ENCODE measurements around the gene ABI1.

The ABI1 gene

DNA sequence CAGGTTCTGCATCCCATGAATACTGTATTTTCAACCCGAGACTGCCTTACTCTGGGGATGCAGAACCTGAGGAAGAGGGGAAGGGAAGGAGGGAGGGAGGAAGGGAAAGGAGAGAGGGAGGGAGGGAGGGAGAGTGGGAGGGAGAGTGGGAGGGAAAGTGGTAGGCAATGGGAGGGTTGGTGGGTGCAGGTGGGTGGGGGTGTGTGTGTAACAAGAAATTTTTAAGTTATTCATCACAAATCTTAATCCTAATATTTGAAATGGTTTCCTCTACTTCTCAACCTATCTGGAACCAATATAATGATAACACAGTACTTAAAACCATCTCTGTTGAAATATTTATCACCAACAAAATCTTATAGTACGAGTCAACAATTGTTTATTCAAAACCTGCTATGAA is 95.2 kb downstream of the ABI1 start:
- DNase-seq, result no peak

DNA sequence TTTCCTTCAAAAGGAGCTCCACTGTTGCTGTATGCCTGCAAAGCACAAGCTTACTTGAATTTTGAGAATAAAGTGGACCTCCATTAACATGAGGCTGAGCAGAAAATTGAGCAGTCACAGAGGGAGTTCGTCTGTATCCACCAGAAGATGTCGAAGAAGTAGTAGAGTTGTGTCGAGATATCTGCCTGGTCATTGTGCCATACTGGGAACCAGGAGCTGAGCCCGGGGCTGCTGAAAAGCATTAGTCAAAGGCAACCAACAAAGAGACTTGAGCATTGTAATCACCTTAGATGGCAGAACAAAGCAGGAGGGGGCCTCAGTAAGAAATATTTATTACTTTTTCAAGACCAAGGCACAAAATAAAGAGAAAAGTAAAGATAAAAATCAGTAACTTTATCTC is 101.8 kb downstream of the ABI1 start:
- no peak for DNase-seq

DNA sequence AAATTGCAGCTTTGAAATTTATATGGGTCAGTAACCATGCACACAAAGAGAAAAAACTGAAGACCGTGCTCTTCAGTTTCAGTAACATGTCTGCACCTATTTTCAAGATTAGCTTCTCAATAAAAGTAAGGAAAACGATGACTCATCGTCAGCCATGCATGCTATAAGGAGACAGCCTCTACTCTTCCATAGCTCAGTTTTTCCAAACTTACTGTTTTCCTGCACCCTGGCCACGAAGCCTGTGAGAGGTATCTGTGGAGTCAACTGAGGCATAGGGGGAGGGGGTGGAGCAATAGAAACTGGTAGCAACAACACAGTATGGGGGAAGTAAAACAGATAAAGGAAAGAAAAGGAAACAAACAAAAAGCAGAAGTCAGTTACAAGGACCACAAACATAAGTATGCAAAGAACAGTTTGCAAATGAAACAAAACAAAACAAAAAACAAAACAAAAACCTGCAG is 105.3 kb downstream of the ABI1 start:
- DNase-seq, result no peak

DNA sequence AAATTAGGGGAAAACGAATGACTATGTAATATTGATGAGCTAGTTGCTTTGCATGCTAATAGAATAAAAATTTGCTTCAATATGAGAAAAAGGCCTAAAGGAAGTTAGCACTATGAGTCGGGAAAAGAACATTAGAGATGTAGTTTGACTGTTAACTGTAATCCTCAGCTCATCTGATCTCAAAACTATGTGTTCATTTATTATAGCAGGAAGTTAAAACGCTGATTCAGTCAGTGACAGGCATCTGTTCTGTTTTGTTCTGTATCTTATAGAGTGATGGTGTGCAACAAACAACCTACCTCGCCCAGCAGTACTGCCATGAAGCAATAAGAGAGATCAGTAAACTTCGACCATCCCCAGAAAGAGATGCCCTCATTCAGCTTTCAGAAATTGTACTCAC is 114.7 kb downstream of the ABI1 start:
- DNase-seq, result no peak

DNA sequence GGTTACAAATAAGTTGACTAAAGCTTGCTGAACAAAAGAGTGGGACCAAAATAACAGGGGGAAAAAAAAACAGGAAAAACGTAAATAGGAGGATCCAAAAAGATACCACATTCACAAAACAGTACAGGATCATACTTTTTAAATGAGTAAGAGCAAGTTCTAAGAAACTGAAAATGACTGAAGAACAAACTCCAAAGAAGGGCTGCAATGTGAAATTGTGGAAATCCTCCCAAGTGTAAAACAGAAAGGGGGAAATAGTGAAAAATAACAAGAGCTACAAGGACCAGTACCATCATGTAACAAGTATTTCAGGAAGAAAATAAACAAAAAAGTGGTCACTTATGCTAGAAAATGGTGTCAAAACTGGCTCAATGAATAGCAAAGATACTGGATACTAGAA is 116.9 kb downstream of the ABI1 start:
- no peak for DNase-seq

DNA sequence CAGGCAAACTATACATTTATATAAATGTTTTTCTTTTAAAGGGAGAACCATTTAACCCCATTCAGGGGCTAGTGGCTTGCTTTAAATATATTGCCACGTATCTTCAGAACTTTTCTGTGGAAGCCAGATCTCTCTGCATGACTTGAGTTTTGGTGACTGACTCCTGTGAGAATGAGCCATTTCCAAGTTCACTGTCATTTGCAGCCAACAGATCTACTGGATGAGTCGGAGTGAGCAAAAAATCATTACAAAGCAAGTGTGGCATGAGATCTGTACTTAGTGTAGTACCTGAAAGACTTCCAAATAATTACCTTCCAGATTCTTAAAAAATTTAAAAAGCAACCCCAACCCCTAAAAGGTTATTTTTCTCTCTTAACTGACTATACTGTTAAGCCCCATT is 117.7 kb downstream of the ABI1 start:
- DNase-seq, result no peak

DNA sequence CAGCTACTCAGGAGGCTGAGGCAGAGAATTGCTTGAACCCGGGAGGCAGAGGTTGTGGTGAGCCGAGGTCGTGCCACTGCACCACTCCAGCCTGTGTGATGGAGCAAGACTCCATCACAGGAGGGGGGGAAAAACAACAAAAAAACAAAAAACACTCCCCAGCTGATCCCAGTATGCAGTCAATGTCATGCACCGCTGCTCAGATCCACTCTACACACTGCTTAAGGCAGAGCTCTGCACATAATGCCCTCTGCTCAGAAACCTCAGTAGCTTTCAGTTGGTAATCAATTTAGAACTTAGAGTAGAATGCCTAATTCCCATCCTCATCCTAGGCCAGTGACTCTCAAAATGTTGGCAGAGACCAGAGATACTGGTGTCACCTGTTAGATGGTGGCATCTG is 119.4 kb downstream of the ABI1 start:
- DNase-seq, result no peak

DNA sequence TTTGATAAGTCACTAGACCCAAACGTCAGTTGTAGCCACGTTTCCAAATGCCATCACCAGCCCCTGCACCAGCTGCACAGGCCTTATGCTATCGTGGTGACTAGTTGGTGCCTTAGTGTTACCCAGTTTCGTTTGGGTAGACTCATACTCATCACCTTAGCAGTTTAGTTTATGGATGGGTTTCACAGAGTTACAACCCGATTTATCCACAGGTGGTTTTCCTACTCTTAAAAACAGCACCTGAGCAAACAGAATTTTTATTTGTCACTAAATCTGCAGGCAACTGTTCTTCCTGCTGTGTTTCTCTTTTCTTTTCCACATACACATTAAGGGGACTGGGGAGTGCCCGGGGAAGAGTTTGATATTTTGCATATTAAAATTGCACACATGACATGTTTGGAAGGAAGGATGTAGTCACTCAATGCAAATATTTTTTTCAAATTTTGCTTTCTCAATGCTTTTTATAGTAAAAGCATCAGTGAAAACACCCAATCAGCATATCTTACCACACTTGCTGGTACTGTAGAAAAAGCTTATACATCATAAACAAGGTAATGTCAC is 121.6 kb downstream of the ABI1 start:
- DNase-seq, result no peak

DNA sequence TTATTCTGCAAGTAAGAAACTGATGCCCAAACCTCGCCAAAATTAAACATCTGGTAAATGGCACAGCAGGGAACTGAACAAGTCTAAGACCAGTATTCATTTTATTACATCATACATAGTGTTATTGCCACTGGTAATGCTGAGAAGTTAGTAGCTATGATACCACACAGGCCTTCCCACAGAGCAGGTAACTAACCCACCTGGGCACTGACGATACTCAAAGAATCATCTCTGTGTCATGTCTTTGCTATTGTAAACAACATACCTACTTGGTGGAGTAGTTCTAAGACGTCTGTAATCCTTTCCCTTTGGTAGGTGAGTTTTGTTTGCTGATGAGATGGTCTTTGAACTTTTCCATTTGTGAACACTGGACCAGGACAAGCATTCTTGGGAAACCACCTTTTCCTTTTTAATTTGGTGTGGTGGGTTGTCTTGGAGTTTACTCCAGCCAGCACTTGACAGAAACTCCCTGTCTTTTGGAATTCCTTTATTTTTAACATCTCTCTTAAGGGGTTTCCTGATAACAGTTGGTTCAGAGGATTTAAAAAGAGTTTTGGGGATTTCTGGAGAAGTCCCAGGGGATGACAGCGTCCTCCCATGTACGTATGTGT is 122.4 kb downstream of the ABI1 start:
- DNase-seq, result no peak

DNA sequence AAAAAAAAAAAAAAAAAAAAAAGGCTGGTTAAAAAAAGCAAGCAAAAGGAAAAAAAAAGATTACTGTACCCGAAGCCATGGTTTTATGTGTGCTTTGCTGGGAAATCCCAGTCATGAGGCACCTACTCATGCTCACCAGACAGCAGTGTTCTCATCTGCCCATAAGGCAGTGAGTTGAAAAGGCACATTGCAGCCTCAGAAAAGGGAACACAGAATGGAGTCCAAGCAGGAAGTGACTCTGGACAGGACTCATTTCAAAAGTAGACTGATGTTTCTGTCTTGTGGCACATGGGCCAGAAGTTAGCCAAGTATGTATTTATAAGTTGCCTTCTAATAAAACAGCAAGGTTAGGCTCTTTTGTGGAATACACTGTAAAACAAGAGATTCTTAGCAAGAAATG is 123.0 kb downstream of the ABI1 start:
- DNase-seq, result no peak

DNA sequence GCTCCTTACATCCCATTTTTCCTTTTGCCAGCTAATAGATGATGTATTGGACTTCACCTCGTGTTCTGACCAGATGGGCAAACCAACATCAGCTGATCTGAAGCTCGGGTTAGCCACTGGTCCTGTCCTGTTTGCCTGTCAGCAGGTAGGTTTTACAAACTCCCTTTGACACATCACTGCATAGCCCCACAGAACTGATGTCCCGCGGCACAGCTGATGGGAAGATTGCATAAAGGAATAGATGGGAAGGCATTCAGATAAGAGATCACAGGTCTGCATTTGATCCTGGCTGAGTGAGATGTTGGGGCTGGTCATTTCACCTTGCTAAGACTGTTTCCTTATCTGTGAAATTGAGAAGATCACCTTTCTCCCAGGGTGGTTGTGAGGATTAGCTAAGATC is 125.3 kb downstream of the ABI1 start:
- no peak for DNase-seq

DNA sequence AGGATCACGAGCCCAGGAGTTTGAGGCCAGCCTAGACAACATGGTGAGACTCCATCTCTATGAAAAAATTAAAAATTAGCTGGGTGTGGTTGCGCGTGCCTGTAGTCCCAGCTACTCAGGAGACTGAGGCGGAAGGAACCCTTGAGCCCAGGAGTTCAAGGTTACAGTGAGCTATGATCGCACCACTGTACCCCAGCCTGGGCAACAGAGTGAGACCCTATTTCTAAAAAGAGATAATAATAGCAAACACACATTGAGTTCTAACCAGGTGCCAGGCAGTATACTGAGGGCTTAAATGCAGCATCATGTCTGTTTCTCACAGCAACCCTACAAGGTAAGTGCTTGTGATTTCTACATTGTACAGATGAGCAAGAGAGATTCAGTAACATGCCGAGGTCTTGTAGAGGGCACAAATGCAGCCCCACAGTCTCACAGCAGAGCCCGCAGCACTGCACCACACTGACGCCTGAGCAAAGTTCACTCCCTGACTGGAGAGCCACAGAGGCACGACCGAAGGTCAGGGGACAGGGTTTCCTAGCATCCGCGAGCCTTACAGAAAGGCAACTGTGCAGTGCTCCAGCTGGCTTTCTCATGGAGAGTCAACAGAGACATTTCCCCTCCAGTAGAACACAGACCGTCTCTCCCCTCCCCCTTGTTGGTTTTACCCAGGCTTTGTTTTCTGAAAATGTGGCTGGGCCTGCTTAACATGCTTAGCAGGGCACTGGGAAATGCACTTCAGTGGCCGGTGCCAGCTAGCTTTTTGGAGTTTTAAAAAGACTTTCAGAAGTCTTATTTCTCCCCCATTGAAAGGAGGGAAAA is 126.8 kb downstream of the ABI1 start:
- DNase-seq, result no peak

DNA sequence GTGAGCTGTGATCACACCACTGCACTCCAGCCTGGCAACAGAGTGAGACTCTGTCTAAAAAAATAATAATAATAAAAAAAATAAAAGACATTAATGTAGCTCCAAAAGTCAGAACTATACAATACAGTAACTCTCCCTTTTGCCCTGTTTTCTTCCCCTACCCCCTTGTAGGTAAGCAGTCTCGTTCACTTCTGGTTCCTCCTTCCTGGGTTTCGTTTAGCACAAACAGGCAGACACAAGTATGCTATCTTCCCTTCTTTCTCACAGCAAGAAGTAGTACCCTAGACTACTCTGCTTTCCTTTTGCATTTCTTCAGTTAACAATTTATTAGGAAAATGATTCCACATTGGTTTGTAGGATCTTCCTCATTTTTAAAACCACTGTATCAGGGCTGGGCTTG is 130.2 kb downstream of the ABI1 start:
- no peak for DNase-seq

DNA sequence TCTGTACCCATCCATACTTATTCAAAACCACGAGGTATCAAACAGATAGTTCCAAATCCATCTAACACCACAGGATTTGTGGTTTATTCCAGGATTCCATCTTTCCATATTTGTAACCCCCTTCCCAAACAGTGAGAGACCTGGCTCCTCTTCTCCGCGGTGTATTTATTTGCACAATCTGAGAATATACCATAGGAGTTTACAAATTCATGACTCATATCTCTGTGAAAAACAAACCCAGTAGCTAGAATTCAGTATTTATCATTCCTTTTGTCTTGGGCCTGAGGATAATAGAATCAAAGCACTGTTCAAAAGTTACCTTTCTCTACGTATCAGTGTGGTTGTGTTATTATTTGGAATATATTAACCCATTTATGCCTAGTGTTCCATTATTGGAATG is 131.4 kb downstream of the ABI1 start:
- no peak for DNase-seq

DNA sequence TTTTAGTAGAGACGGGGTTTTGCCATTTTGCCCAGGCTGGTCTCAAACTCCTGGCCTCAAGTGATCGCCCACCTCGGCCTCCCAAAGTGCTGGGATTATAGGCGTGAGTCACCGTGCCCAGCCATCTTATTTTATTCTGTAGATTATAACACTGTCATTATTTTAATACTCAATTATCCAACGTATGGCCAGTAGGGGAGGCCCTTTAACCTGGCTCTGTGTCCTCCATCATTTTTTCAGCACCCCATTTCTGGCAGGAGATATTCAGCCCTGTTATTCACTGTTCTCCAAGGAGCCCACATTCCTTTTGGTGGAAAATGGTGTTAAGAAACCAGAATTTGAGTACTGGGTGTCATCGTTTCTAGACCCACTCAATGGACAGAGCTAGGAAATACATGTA is 131.8 kb downstream of the ABI1 start:
- no peak for DNase-seq

DNA sequence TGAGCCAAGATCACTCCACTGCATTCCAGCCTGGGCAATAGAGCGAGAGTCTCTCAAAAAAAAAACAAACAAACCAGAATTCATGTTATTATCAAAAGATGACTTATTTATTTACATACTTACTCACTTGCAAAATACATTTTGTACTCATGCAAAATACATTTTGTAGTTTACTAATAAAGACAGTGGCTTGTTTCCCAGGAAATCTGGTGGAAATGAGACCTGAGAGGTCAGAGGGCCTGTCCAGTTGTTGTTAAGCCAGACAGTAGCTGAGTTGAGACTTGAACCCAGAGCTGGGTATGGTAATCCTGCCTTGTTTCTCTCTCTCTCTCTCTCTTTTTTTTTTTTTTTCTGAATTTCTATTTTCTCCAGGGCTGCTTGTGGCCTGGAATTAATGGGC is 133.8 kb downstream of the ABI1 start:
- no peak for DNase-seq

DNA sequence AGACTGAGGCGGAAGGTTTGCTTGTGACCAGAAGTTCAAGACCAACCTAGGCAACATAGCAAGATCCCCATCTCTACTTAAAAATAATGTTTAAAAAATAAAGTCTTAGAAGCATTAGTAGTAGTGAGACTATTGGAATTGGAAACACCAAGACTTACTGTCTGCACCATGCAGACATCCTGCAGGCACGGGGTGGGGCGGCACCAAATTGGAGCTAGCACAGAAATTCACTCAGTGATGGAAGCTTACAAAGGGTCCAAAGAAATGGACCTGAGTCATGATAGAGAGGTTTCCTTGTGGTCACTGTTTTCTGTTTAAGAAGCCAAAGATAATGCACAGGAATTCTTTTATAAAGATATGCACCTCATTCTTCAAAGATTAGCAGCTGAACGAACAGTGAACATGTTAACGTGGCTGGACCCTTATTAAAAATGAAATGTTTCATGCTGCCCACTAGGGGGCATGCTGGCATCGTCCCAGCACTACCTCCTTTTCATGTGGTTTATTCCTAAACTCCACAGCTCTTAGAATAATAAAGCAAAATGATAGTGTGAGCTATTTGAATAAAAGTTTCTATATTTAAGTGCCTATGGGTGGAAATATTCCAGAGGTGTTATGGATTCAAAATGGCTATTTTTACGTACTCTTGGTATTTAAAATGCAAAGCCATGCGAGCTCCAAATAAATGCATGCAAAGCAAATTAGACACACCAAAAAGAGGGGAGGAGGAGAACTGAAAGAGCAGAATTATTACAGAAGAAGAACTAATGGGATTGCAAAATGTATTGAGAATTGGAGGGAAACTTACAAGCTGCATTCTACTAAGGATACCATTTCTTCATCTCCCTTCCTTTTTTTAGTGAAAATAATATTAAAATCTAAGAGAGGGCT is 134.7 kb downstream of the ABI1 start:
- peak in 1 of 2 experiments; percentile 12 for DNase-seq

DNA sequence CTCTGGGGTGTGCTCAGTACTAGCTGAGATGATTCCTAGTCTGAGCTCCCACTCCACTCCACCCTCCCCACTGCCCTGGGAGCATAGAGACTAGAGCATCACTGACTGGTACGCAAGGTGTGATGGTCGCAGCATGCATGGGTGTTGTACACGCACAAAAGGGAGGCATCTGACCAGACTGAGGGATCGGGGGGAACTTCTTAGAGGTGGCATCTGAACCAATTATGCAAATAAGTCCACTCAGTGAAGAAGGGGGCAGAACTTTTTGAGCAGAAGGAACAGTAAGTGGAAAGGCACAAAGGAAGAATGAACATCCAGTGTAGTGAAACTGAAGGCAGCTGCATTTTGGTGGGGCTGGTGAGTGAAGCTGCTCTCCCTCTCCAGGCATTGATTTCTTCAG is 137.7 kb downstream of the ABI1 start:
- DNase-seq, result no peak

DNA sequence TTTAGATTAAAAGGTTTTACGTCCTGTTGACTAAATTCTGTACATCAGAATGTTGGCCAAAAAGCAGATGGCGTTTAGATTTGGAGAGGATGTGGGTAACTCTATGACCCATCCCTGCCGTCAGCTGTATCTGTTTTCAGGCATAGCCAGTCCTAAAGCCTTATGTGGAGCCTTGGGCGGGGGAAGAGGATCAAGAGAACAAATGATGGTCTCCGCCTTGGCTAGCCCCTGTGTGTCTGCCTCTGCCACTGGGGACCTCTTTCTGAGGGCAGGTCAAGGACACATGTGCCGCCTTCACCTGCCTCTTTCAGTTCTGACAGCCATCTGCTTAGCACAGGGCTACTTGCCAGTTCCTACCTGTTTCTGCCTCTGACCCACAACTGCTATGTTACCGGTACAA is 139.2 kb downstream of the ABI1 start:
- DNase-seq, result no peak

DNA sequence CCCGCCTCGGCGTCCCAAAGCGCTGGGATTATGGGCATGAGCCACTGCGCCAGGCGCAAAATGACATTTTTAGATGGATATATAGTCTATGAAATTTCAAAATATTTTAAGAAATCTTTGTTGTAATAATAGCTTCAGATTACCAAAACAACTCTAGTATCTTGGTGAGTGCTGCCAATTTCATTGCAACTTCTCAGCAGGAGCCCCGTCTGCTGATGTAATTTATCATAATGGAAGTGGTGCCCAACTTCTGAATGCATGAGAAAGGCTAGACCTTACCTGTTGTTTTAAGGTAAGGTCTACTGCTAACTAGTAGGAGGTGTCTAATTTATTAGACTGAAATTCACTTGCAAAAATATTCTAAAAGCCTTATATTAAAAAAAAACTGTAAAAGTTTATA is 143.3 kb downstream of the ABI1 start:
- no peak for DNase-seq

DNA sequence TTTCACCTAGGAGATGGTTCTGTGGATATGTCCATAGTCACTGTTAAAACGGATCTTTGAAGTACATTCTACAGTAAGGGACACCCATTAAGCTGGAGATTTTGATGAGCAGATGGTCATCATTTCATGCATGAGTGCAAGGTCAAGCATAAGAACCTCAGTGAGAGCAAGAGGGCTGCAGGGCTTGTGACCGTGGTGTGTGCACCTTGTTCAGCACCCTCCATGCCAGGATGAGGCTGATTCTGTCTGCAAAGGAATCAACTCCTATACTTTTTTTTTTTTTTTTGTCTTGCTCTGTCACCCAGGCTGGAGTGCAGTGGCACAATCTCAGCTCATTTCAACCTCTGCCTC is 145.6 kb downstream of the ABI1 start:
- no peak for DNase-seq

DNA sequence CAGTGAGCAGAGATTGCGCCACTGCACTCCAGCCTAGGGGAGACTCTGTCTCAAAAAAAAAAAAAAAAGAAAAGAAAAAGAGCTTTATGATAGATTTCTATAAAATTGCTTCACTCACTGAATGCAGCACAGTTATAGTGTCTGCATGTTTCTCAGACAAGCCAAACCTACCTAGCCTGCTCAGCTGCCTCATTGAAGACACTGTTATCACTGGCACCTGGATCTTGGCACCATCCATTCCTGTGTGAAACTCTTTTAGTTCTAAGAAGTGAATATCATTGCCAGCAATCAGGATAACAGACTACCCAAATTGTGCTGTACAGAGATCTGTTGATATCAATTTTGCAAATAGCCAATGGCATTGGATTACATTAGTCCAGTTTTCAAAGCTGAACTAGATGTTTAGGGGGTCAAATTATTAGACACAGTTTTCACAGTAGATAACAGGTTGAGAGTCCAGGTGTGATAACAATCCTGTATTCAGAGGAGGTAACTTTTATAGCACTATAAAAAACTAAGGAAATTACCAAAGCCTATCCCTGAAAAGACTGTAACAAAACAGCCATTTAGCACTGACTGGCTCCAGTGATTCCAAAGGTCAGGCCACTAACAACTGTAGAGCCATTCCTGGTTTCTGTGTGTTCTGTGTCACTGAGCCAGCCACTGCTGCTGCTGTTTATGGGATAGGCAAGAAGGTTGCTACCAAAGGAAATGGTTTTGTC is 146.2 kb downstream of the ABI1 start:
- no peak for DNase-seq

DNA sequence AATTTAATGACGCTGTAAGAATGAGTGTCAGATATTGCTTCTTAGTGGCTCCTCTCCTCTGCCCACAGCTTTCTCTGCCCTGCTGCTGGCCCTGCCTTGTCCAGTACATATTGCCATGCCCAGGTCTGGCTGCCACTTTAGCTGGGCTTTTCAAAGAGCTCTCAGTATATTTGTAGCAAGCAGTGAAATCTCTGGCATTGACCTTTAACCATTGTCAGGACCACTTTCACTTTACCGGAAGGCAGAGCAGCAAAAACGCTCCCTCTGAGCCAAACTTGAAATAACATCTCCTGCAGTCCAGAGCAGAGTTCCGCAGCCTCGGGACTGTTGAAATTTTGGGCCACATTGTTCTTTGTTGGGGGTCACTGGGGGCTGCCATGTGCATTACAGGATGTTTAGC is 149.4 kb downstream of the ABI1 start:
- DNase-seq, result no peak
